ENCODE data around the gene KBTBD13.

The KBTBD13 gene

GRCh38 chr15:65076486-65077290 is at the start of gene KBTBD13:
Gene KBTBD13, plus strand, starts transcription at chr15:65076746. Its CDS starts 70 bp downstream, at chr15:65076816.
- H3K9ac ChIP-seq (ENCODE audit: low read depth, low read length), result no peak within 1 kb of the TSS
- no peaks in the 10 kb centered on the region for H3K9me3 ChIP-seq (ENCODE audit: control insufficient read depth, insufficient read depth, low read length)
- H3K27me3 ChIP-seq (ENCODE audit: control insufficient read depth, insufficient read depth, low read length), result peaks cover 12% of the 10 kb centered on the region
- no peaks in the 10 kb centered on the region for H3K36me3 ChIP-seq (ENCODE audit: control insufficient read depth, insufficient read depth, low read length)
- no peak within 1 kb of the TSS for H3K4me3 ChIP-seq (ENCODE audit: low read depth, low read length)
- peaks cover 2% of the 10 kb centered on the region for H3K4me1 ChIP-seq (ENCODE audit: control insufficient read depth, insufficient read depth, low read length)

- H3K9me3 ChIP-seq (ENCODE audit: control insufficient read depth, insufficient read depth, low read length), result no peaks in the 10 kb centered on the region
- H3K27me3 ChIP-seq (ENCODE audit: control insufficient read depth, insufficient read depth, low read length), result peaks cover 2% of the 10 kb centered on the region
- no peaks in the 10 kb centered on the region for H3K4me1 ChIP-seq (ENCODE audit: control insufficient read depth, insufficient read depth, low read length)
- no peak overlapping the region for H3K4me3 ChIP-seq (ENCODE audit: low read depth, low read length)
- no peak overlapping the region for H3K9ac ChIP-seq (ENCODE audit: low read depth, low read length)
- H3K36me3 ChIP-seq (ENCODE audit: control insufficient read depth, insufficient read depth, low read length), result no peaks in the 10 kb centered on the region
These were observed 49.8 kb upstream of the KBTBD13 start for GRCh38 chr15:65026756-65027155.

- Histone ChIP-seq H3K4me1 (ENCODE audit: control insufficient read depth, insufficient read depth, low read length) (no peaks in the 10 kb centered on the region), H3K36me3 (ENCODE audit: control insufficient read depth, insufficient read depth, low read length) (no peaks in the 10 kb centered on the region), H3K9ac (ENCODE audit: low read depth, low read length) (no peak overlapping the region), H3K4me3 (ENCODE audit: low read depth, low read length) (no peak overlapping the region), H3K27me3 (ENCODE audit: control insufficient read depth, insufficient read depth, low read length) (peaks cover 2% of the 10 kb centered on the region), H3K9me3 (ENCODE audit: control insufficient read depth, insufficient read depth, low read length) (no peaks in the 10 kb centered on the region)
These were observed 49.0 kb upstream of the KBTBD13 start for GRCh38 chr15:65027593-65027992.

GRCh38 chr15:65028338-65028737 is 48.2 kb upstream of the KBTBD13 start:
- H3K27me3 ChIP-seq (ENCODE audit: control insufficient read depth, insufficient read depth, low read length), result peaks cover 2% of the 10 kb centered on the region
- H3K4me1 ChIP-seq (ENCODE audit: control insufficient read depth, insufficient read depth, low read length), result no peaks in the 10 kb centered on the region
- peak overlapping the region; percentile 91 for H3K4me3 ChIP-seq (ENCODE audit: low read depth, low read length)
- H3K9ac ChIP-seq (ENCODE audit: low read depth, low read length), result no peak overlapping the region
- H3K9me3 ChIP-seq (ENCODE audit: control insufficient read depth, insufficient read depth, low read length), result no peaks in the 10 kb centered on the region
- no peaks in the 10 kb centered on the region for H3K36me3 ChIP-seq (ENCODE audit: control insufficient read depth, insufficient read depth, low read length)

GRCh38 chr15:65028921-65029735 is 47.4 kb upstream of the KBTBD13 start, which contains the start of gene MTFMT:
Gene MTFMT, minus strand, starts transcription at chr15:65029639. Its CDS starts 26 bp downstream, at chr15:65029613.
- Histone ChIP-seq H3K9ac (ENCODE audit: low read depth, low read length) (peak within 1 kb of the TSS; percentile 87), H3K36me3 (ENCODE audit: control insufficient read depth, insufficient read depth, low read length) (no peaks in the 10 kb centered on the region), H3K4me3 (ENCODE audit: low read depth, low read length) (peak within 1 kb of the TSS; percentile 91), H3K9me3 (ENCODE audit: control insufficient read depth, insufficient read depth, low read length) (no peaks in the 10 kb centered on the region), H3K27me3 (ENCODE audit: control insufficient read depth, insufficient read depth, low read length) (peaks cover 2% of the 10 kb centered on the region), H3K4me1 (ENCODE audit: control insufficient read depth, insufficient read depth, low read length) (no peaks in the 10 kb centered on the region)

- H3K36me3 ChIP-seq (ENCODE audit: control insufficient read depth, insufficient read depth, low read length), result no peaks in the 10 kb centered on the region
- H3K4me1 ChIP-seq (ENCODE audit: control insufficient read depth, insufficient read depth, low read length), result no peaks in the 10 kb centered on the region
- no peak overlapping the region for H3K9ac ChIP-seq (ENCODE audit: low read depth, low read length)
- H3K4me3 ChIP-seq (ENCODE audit: low read depth, low read length), result peak overlapping the region; percentile 91
- H3K9me3 ChIP-seq (ENCODE audit: control insufficient read depth, insufficient read depth, low read length), result no peaks in the 10 kb centered on the region
- peaks cover 2% of the 10 kb centered on the region for H3K27me3 ChIP-seq (ENCODE audit: control insufficient read depth, insufficient read depth, low read length)
These were observed 46.8 kb upstream of the KBTBD13 start for GRCh38 chr15:65029736-65030208.

- Histone ChIP-seq H3K9ac (ENCODE audit: low read depth, low read length) (no peak overlapping the region), H3K4me3 (ENCODE audit: low read depth, low read length) (no peak overlapping the region), H3K9me3 (ENCODE audit: control insufficient read depth, insufficient read depth, low read length) (no peaks in the 10 kb centered on the region), H3K36me3 (ENCODE audit: control insufficient read depth, insufficient read depth, low read length) (no peaks in the 10 kb centered on the region), H3K27me3 (ENCODE audit: control insufficient read depth, insufficient read depth, low read length) (peaks cover 2% of the 10 kb centered on the region), H3K4me1 (ENCODE audit: control insufficient read depth, insufficient read depth, low read length) (no peaks in the 10 kb centered on the region)
These were observed 43.6 kb upstream of the KBTBD13 start for GRCh38 chr15:65032801-65033537.

GRCh38 chr15:65033659-65034269 is 42.8 kb upstream of the KBTBD13 start:
- no peak overlapping the region for H3K4me3 ChIP-seq (ENCODE audit: low read depth, low read length)
- no peaks in the 10 kb centered on the region for H3K4me1 ChIP-seq (ENCODE audit: control insufficient read depth, insufficient read depth, low read length)
- H3K9me3 ChIP-seq (ENCODE audit: control insufficient read depth, insufficient read depth, low read length), result no peaks in the 10 kb centered on the region
- no peak overlapping the region for H3K9ac ChIP-seq (ENCODE audit: low read depth, low read length)
- peaks cover 2% of the 10 kb centered on the region for H3K27me3 ChIP-seq (ENCODE audit: control insufficient read depth, insufficient read depth, low read length)
- no peaks in the 10 kb centered on the region for H3K36me3 ChIP-seq (ENCODE audit: control insufficient read depth, insufficient read depth, low read length)

- H3K9ac ChIP-seq (ENCODE audit: low read depth, low read length), result no peak overlapping the region
- no peaks in the 10 kb centered on the region for H3K9me3 ChIP-seq (ENCODE audit: control insufficient read depth, insufficient read depth, low read length)
- H3K4me1 ChIP-seq (ENCODE audit: control insufficient read depth, insufficient read depth, low read length), result no peaks in the 10 kb centered on the region
- H3K4me3 ChIP-seq (ENCODE audit: low read depth, low read length), result no peak overlapping the region
- H3K36me3 ChIP-seq (ENCODE audit: control insufficient read depth, insufficient read depth, low read length), result no peaks in the 10 kb centered on the region
- H3K27me3 ChIP-seq (ENCODE audit: control insufficient read depth, insufficient read depth, low read length), result peaks cover 2% of the 10 kb centered on the region
These were observed 41.8 kb upstream of the KBTBD13 start for GRCh38 chr15:65034719-65035118.

GRCh38 chr15:65037309-65037708 is 39.2 kb upstream of the KBTBD13 start:
- Histone ChIP-seq H3K9me3 (ENCODE audit: control insufficient read depth, insufficient read depth, low read length) (no peaks in the 10 kb centered on the region), H3K4me3 (ENCODE audit: low read depth, low read length) (no peak overlapping the region), H3K36me3 (ENCODE audit: control insufficient read depth, insufficient read depth, low read length) (no peaks in the 10 kb centered on the region), H3K4me1 (ENCODE audit: control insufficient read depth, insufficient read depth, low read length) (no peaks in the 10 kb centered on the region), H3K27me3 (ENCODE audit: control insufficient read depth, insufficient read depth, low read length) (no peaks in the 10 kb centered on the region), H3K9ac (ENCODE audit: low read depth, low read length) (no peak overlapping the region)

GRCh38 chr15:65038428-65038827 is 38.1 kb upstream of the KBTBD13 start:
- no peaks in the 10 kb centered on the region for H3K36me3 ChIP-seq (ENCODE audit: control insufficient read depth, insufficient read depth, low read length)
- H3K4me1 ChIP-seq (ENCODE audit: control insufficient read depth, insufficient read depth, low read length), result no peaks in the 10 kb centered on the region
- no peaks in the 10 kb centered on the region for H3K27me3 ChIP-seq (ENCODE audit: control insufficient read depth, insufficient read depth, low read length)
- no peak overlapping the region for H3K9ac ChIP-seq (ENCODE audit: low read depth, low read length)
- H3K4me3 ChIP-seq (ENCODE audit: low read depth, low read length), result no peak overlapping the region
- H3K9me3 ChIP-seq (ENCODE audit: control insufficient read depth, insufficient read depth, low read length), result no peaks in the 10 kb centered on the region
